GM18499 (cell line): ENCODE measurements around the gene NRF1.
"Not testable (repeated sequence)": the region's sequence is repeated elsewhere in the genome, so short reads cannot be mapped to it uniquely, and the experiment has no call there.

ENCODE experiments used
- ATAC-seq: cut with Tn5 transposase; IDR thresholded peaks from one replicate; pipeline ENCODE4 v1.9.1; 2021; ENCODE audit warnings: moderate number of reproducible peaks; ENCODE audit not compliant: insufficient read depth, unreplicated experiment

Gene NRF1

GRCh38 chr7:129643550-129644170 is 32.1 kb downstream of the NRF1 start:
- no peak for ATAC-seq

GRCh38 chr7:129644634-129645230 is 33.2 kb downstream of the NRF1 start:
- ATAC-seq = no peak

GRCh38 chr7:129646369-129647021 is 35.0 kb downstream of the NRF1 start:
- ATAC-seq = no peak

GRCh38 chr7:129649128-129649690 is 37.7 kb downstream of the NRF1 start:
- no peak for ATAC-seq

GRCh38 chr7:129650056-129650758 is 38.7 kb downstream of the NRF1 start:
- no peak for ATAC-seq

GRCh38 chr7:129652914-129653313 is 41.4 kb downstream of the NRF1 start:
- no peak for ATAC-seq

GRCh38 chr7:129655811-129656210 is 44.3 kb downstream of the NRF1 start:
- no peak for ATAC-seq

- no peak for ATAC-seq
Observed at GRCh38 chr7:129657363-129657762, 45.8 kb downstream of the NRF1 start.

- ATAC-seq = not testable (repeated sequence)
Observed at GRCh38 chr7:129659907-129660306, 48.4 kb downstream of the NRF1 start.

GRCh38 chr7:129661645-129662182 is 50.2 kb downstream of the NRF1 start:
- ATAC-seq = no peak

- ATAC-seq = not testable (repeated sequence)
Observed at GRCh38 chr7:129663240-129663639, 51.7 kb downstream of the NRF1 start.

GRCh38 chr7:129664029-129665012 is 52.8 kb downstream of the NRF1 start:
- ATAC-seq = no peak

- ATAC-seq = no peak
Observed at GRCh38 chr7:129665013-129665401, 53.5 kb downstream of the NRF1 start.

GRCh38 chr7:129667116-129667515 is 55.6 kb downstream of the NRF1 start:
- ATAC-seq = no peak

GRCh38 chr7:129667551-129667950 is 56.0 kb downstream of the NRF1 start:
- ATAC-seq = no peak

GRCh38 chr7:129669901-129670300 is 58.4 kb downstream of the NRF1 start:
- no peak for ATAC-seq

GRCh38 chr7:129670656-129671055 is 59.1 kb downstream of the NRF1 start:
- ATAC-seq = no peak

- ATAC-seq = no peak
Observed at GRCh38 chr7:129671266-129671665, 59.7 kb downstream of the NRF1 start.

GRCh38 chr7:129674475-129674874 is 63.0 kb downstream of the NRF1 start:
- not testable (repeated sequence) for ATAC-seq
